GM23248 (cell line): ENCODE data around the gene PRKAR1B.

Source experiments
- EZH2 ChIP-seq: fragments of 200-600 bp; sonication (generic); IDR thresholded peaks from 2 replicates; pipeline ENCODE4 v1.6.1; 2018; ENCODE audit warnings: antibody characterized with exemption, mild to moderate bottlenecking; ENCODE audit not compliant: insufficient read depth, poor library complexity, severe bottlenecking
- EZH2phosphoT487 ChIP-seq: fragments of 200-600 bp; sonication (generic); IDR thresholded peaks from 2 replicates; pipeline ENCODE4 v1.6.1; 2018; ENCODE audit warnings: antibody characterized with exemption, moderate library complexity, mild to moderate bottlenecking, low read depth; ENCODE audit not compliant: insufficient read depth

- TF ChIP-seq EZH2 (no peak), EZH2phosphoT487 (no peak)
Measured at GRCh38 chr7:596071-596818, 130.8 kb downstream of the PRKAR1B start.
